T-helper 1 cell treated with Interleukin-12 subunit alpha and Interleukin-12 subunit beta and Interleukin-4 antibody, amounts not matched to agents 30 ng/mL and 1 ng/mL, for 36 hours (primary cell): ENCODE data around the gene MED28. TPM values are rescaled to one million over a fixed set of nuclear protein-coding genes. Genes with fewer than 3 reads are reported as not detected.

Experiments
- intact Hi-C: fragments of 100-400 bp; cut with micrococcal nuclease; formaldehyde crosslinking; loops from one replicate; pipeline ENCODE4 v1.15.1; 2024
- total RNA-seq: library from RNA; stranded (reverse); gene quantifications from 2 replicates; pipeline ENCODE4 v1.2.3, GENCODE V29; 2022

MED28 gene, protein sequence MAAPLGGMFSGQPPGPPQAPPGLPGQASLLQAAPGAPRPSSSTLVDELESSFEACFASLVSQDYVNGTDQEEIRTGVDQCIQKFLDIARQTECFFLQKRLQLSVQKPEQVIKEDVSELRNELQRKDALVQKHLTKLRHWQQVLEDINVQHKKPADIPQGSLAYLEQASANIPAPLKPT
- total RNA-seq = 42.7 and 54.9 TPM in 2 replicates

DNA sequence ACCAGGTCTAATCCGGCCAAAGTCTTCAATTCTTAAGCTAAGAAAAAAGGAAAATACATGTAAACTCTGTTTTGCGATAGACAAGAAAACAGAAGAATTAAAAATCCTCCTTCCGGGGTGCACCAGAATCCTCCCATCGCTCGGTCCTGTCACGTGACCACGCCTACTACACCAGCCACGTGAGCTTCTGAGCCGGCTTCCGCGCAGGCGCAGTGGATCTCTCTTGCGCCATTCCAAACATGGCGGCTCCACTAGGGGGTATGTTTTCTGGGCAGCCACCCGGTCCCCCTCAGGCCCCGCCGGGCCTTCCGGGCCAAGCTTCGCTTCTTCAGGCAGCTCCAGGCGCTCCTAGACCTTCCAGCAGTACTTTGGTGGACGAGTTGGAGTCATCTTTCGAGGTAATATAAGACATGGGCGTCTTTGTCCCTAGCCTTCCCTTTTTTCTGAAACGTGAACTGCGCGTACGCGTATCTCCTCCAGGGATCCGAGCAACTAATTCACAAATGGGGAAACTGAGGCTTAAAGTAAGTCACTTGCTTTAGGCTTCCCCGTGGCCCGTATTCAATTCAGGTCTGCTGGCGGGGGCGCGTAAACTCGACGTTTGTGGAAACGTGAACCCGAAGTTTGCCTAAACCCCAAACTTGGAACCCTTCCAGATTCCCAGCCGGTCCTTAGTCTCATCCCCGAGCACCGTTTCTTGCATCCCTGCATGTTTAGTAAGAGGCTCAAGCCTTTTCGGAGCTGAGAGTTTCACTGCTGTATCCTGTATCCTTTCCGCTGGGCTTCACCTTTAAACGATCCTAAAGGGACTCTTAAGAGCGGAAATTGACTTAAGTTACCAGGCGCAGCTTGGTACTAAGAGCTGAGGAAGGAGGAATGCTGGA, at the start of gene MED28:
MED28 (plus strand) TSS at position 226 of the 884 bp plus-strand sequence; CDS start at position 240, 14 bp downstream.
- intact Hi-C loops = loop anchor here (1.0 to 5.0 kb wide), 11 partner anchors 9 to 979 kb away; partner anchors contain the start of genes DCAF16, LAP3, NCAPG and QDPR

DNA sequence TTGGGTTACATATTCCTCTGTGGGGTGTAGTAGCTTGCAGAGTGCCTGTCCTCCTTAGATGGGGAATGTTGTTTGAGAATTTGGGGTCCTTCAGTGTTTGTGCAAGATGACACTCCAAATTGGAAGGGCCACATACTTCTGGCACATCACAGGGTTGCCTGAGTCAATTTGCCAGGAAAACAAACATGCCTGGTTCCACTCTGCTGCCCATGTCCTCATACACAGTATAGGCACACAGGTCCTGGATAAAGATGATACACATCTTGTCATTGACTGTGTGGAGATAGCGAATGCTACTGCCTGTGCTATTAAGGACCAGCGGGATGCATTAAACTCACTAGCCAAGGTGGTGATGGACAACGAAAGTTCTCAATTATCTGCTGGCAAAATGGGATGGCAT, 48.6 kb upstream of the MED28 start:
- intact Hi-C loops = no loop called here

DNA sequence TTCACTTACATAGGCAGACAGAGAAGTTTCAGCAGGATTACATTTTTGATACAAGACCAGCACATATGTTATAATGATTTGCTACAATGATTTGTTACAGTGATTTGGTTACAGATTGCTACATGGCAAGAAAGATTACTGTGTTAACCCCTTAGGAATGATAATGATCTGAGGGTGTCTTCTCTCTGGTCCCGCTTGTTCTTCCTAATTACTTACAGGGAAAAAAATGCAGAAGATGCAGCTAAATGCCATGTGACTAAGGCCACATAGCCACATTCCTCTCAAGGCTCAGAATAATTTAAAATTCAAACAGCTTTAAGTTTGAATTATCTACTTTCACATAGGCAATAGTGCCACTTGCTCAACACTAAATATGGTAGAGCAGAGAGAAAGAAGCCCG, 47.2 kb upstream of the MED28 start:
- intact Hi-C loops = no loop called here

- intact Hi-C loops = no loop called here
Measured at GRCh38 chr4:17574206-17574605, 40.2 kb upstream of the MED28 start.

- intact Hi-C loops = loop anchor here (5.0 kb wide), 1 partner anchor 1818 kb away; no protein-coding TSS in a partner anchor
Measured at GRCh38 chr4:17575177-17575576, 39.3 kb upstream of the MED28 start.

GRCh38 chr4:17576932-17577664, 37.3 kb upstream of the MED28 start, which contains the start of gene LAP3:
Gene LAP3 (plus strand): TSS chr4:17577198. CDS start chr4:17577466, 268 bp downstream.
- intact Hi-C loops = loop anchor here (1.0 to 5.0 kb wide), 8 partner anchors 28 to 1896 kb away; partner anchors contain the start of genes DCAF16, FAM200B, LCORL and MED28

GRCh38 chr4:17577665-17578481, 36.6 kb upstream of the MED28 start:
- intact Hi-C loops = loop anchor here (1.0 to 5.0 kb wide), 13 partner anchors 9 to 1897 kb away; partner anchors contain the start of genes DCAF16, FAM200B, LCORL and MED28

DNA sequence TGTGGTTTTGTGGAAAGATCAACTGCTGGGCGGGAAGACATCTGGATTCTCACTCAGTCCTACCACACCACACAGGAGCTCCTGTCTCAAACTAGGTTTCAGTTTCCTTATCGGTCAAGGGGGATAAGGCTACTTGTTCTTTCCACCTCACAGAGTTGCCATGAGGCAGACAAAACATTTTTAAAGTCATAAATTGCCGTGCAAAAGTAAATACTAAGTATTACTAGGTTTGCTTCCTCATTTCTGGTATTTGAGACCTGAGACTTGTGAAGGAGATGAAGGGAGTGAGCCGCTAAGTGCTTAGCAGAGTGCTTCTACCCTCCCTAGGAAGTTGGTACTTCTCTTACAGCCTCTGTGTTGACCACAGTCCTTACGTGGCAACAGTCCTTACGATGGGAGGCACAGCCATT, 36.0 kb upstream of the MED28 start:
- intact Hi-C loops = loop anchor here (1.0 to 5.0 kb wide), 6 partner anchors 9 to 1821 kb away; partner anchors contain the start of gene QDPR

GRCh38 chr4:17580969-17581368, 33.5 kb upstream of the MED28 start:
- intact Hi-C loops = no loop called here

- intact Hi-C loops = no loop called here
Measured at GRCh38 chr4:17583276-17583675, 31.2 kb upstream of the MED28 start.

GRCh38 chr4:17583941-17584340, 30.5 kb upstream of the MED28 start:
- intact Hi-C loops = no loop called here

- intact Hi-C loops = no loop called here
Measured at GRCh38 chr4:17584521-17585213, 29.8 kb upstream of the MED28 start.

- intact Hi-C loops = loop anchor here (1.0 kb wide), 1 partner anchor 9 kb away; no protein-coding TSS in a partner anchor
Measured at GRCh38 chr4:17587094-17587822, 27.2 kb upstream of the MED28 start.

GRCh38 chr4:17589355-17589754, 25.1 kb upstream of the MED28 start:
- intact Hi-C loops = no loop called here

- intact Hi-C loops = no loop called here
Measured at GRCh38 chr4:17595471-17596005, 18.9 kb upstream of the MED28 start.

- intact Hi-C loops = no loop called here
Measured at GRCh38 chr4:17597517-17597916, 16.9 kb upstream of the MED28 start.

DNA sequence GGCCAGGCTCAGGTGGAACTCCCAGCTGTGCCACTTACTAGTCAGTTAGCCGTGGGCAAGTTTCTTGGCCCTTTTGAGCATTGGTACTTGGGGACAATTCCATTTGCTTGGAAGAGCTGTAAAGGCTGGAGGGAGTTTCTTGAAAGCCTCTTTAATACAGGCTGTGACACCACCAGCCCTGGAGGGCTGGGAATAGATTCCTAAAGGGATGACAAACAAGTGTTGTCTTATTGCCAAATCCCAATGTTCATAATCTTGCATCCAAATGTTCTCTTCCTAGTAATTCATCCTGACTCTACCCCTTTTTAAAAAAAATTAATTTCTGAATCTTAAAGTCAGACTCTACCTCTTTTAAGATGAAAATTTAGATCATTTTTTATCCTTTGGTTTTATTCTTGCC, 14.6 kb upstream of the MED28 start:
- intact Hi-C loops = no loop called here

DNA sequence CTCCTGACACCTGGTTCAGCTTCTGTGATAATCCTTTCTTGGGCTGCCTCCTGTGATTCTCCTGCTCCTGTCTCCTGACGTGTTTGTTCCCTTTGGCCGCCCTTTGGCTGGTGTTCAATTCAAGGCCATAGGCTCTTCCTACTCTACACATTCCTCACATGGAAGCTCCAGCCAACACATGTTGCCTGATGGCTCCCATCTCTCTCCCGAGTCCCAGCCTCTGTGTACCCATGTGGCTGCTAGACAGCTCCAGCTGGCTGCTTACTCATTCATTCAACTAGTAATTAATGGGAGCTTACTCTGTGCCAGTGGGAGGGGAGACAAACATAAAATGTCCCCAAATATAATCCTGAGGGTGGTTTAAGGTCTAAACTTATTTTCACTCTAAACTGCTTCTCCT, 9.2 kb upstream of the MED28 start:
- intact Hi-C loops = no loop called here
